Measurements from ENCODE around the gene RPS8. TPM values are rescaled to one million over a fixed set of nuclear protein-coding genes. Genes with fewer than 3 reads are reported as not detected.
A peak's percentile ranks its signal among the peaks of the same experiment; 100 is the strongest.

The RPS8 gene
- total and polyA plus RNA-seq, 8 donors = 322 to 3,429 (median 2,146) TPM

GRCh38 chr1:44806025-44806703 lies 30.8 kb downstream of the RPS8 start:
- Histone ChIP-seq H3K9me3 (no peaks in the 10 kb centered on the region), H3K4me1 (peaks cover 63 to 98% (median 75%) of the 10 kb centered on the region in 4 donors), H3K36me3 (peaks cover 28 to 47% (median 43%) of the 10 kb centered on the region in 4 donors), H3K27ac (peak overlapping the region; percentile 83 to 99 (median 97)), H3K4me3 (peak overlapping the region in 2 of 4 donors; percentile 9 to 20), H3K27me3 (no peaks in the 10 kb centered on the region)
- intact Hi-C loops (cut with DNase I; ENCODE audit: low total_unique reads) = no loop called here
- WGBS, 5 donors = 92 to 97% (median 93%) methylated on average over 17 to 70 of the region's 70 CpGs
- no peak for TF ChIP-seq EP300 (IDR thresholded peaks at IDR 0.05)
- TF ChIP-seq, protein P1, sequence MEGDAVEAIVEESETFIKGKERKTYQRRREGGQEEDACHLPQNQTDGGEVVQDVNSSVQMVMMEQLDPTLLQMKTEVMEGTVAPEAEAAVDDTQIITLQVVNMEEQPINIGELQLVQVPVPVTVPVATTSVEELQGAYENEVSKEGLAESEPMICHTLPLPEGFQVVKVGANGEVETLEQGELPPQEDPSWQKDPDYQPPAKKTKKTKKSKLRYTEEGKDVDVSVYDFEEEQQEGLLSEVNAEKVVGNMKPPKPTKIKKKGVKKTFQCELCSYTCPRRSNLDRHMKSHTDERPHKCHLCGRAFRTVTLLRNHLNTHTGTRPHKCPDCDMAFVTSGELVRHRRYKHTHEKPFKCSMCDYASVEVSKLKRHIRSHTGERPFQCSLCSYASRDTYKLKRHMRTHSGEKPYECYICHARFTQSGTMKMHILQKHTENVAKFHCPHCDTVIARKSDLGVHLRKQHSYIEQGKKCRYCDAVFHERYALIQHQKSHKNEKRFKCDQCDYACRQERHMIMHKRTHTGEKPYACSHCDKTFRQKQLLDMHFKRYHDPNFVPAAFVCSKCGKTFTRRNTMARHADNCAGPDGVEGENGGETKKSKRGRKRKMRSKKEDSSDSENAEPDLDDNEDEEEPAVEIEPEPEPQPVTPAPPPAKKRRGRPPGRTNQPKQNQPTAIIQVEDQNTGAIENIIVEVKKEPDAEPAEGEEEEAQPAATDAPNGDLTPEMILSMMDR (IDR thresholded peaks at IDR 0.05) = no peak
- DNase-seq = peak in 1 of 2 donors; percentile 17

GRCh38 chr1:44806704-44807363 lies 31.5 kb downstream of the RPS8 start, which contains the start of gene DYNLT4:
DYNLT4 (minus strand) TSS chr1:44807351; CDS start chr1:44806668, 683 bp downstream.
- 38 to 49% (median 39%) methylated on average over 5 to 7 of the region's 7 CpGs for WGBS, 5 donors
- no peaks in the 10 kb centered on the region for H3K9me3 ChIP-seq
- H3K27me3 ChIP-seq = no peaks in the 10 kb centered on the region
- DNase-seq = no peak
- H3K36me3 ChIP-seq = peaks cover 28 to 47% (median 43%) of the 10 kb centered on the region in 4 donors
- H3K4me1 ChIP-seq = peaks cover 59 to 98% (median 72%) of the 10 kb centered on the region in 4 donors
- H3K4me3 ChIP-seq = peak within 1 kb of the TSS; percentile 14 to 35 (median 19)
- intact Hi-C loops (cut with DNase I; ENCODE audit: low total_unique reads) = no loop called here
- peak within 1 kb of the TSS; percentile 83 to 99 (median 97) for H3K27ac ChIP-seq
- TF ChIP-seq POLR2A (IDR thresholded peaks at IDR 0.05) (peak in 1 of 4 donors; percentile 27), EP300 (IDR thresholded peaks at IDR 0.05) (no peak), POLR2AphosphoS5 (IDR thresholded peaks at IDR 0.05) (no peak)
- TF ChIP-seq, protein P1 (IDR thresholded peaks at IDR 0.05) = no peak

DNA sequence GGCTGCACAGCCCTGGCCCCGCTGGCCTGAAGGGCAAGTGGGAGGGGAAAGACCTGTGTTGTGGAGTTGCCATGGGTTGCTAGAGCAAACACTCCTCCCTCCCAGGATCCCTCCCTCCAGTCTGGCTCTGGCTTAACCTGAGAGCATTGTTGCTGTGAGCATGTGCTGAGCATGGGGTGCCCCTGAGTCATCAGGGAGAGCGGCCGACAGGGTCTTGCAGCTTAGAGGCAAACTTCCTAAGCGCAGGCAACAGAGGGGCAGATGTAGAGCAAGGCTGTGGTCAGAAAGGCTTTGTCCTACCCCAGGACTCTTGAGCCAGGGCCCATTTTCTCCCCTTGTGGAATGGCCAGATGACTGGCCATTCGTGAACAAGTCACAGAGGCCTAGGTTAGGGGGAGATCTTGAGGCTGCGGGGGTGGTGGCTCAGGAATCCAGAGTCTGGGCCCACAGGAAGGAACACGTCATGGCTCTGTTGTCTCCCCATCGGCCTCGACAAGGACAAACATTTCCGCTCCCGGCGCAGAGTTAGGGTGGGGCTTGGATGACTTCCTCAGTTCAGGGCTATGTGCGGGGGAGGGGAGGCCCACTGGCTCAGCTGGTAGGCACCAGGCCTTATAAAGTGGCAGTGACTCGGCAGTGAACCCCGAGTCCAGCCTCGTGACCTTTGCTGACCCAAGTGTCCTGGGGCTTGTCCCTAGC lies 32.2 kb downstream of the RPS8 start:
- TF ChIP-seq POLR2AphosphoS5 (IDR thresholded peaks at IDR 0.05) = peak; percentile 77 to 96 (median 94)
- peak; percentile 19 for TF ChIP-seq EP300 (IDR thresholded peaks at IDR 0.05)
- TF ChIP-seq, protein P1 (IDR thresholded peaks at IDR 0.05) = no peak
- TF ChIP-seq POLR2A (IDR thresholded peaks at IDR 0.05) = no peak
- intact Hi-C loops (cut with DNase I; ENCODE audit: low total_unique reads) = no loop called here
- Histone ChIP-seq H3K27ac (peak overlapping the region; percentile 83 to 99 (median 97)), H3K36me3 (peaks cover 28 to 43% (median 40%) of the 10 kb centered on the region in 4 donors), H3K27me3 (no peaks in the 10 kb centered on the region), H3K4me3 (peak overlapping the region in 2 of 4 donors; percentile 9 to 35), H3K4me1 (peaks cover 60 to 98% (median 71%) of the 10 kb centered on the region in 4 donors), H3K9me3 (no peaks in the 10 kb centered on the region)
- 0 to 3% (median 2%) methylated on average over 12 to 16 of the region's 16 CpGs for WGBS, 5 donors
- peak; percentile 95 to 98 for DNase-seq
